ENCODE results near the gene ATP4B. TPM values are rescaled to one million over a fixed set of nuclear protein-coding genes. Genes with fewer than 3 reads are reported as not detected.
"Not testable (repeated sequence)": the region's sequence is repeated elsewhere in the genome, so short reads cannot be mapped to it uniquely, and the experiment has no call there.

The ATP4B gene
- total RNA-seq, 2 donors from 2014 or later: not detected

DNA sequence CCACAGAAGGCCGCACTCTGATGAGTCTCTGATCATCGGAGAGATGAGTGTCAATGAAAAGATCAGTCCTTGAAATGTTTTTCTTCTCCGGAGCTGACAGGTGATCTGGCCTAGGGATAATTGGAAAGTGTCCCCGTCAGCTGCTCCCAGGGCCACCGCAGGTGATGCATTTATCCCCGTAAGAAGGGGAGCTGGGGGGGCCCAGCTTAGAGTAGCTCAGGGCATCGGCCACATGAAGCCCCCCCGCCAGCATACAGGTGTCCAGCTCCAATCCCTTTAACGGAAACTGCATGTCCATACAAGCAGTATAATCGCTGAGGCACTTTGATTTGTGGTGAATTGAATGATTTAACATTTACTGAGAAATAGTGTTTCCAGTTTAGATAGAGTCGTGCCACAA lies 27.7 kb downstream of the ATP4B start:
- intact Hi-C loops (cut with DNase I): no loop called here
- no peak for TF ChIP-seq CTCF (IDR thresholded peaks at IDR 0.05)
- Histone ChIP-seq H3K4me3 (no peak overlapping the region), H3K9me3 (no peaks in the 10 kb centered on the region), H3K9ac (ENCODE audit: low read depth in 2 of 2, low read length in 2 of 2) (no peak overlapping the region), H3K27me3 (no peaks in the 10 kb centered on the region), H3K4me1 (no peaks in the 10 kb centered on the region), H3K27ac (no peak overlapping the region), H3K36me3 (no peaks in the 10 kb centered on the region)
- no peak for DNase-seq

DNA sequence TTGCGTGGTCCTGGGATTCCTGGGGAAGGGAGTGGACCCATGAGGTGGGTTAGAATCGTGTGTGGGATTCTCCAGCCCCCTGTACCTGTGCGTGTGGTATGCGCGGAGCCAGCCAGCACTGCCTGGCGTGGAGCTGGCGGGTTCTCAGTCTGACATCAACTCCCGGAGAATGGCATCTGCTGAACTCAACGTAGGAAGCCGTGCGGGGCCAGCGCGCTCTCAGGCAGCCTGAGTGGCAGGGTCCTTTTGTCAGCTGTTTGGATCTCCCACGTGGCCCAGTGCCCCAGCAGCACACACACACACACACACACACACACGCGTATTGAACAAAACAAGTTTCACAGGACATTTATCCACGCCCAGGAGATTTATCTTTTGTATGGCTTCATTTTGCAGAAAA lies 28.1 kb downstream of the ATP4B start:
- DNase-seq: no peak
- H3K4me1 ChIP-seq: no peaks in the 10 kb centered on the region
- no peaks in the 10 kb centered on the region for H3K36me3 ChIP-seq
- H3K27ac ChIP-seq: no peak overlapping the region
- H3K27me3 ChIP-seq: no peaks in the 10 kb centered on the region
- no peak for TF ChIP-seq CTCF (IDR thresholded peaks at IDR 0.05)
- no peak overlapping the region for H3K4me3 ChIP-seq
- H3K9me3 ChIP-seq: no peaks in the 10 kb centered on the region
- intact Hi-C loops (cut with DNase I): no loop called here
- H3K9ac ChIP-seq (ENCODE audit: low read depth in 2 of 2, low read length in 2 of 2): no peak overlapping the region

GRCh38 chr13:113628291-113629270 lies 29.4 kb downstream of the ATP4B start:
- no peak for TF ChIP-seq CTCF (IDR thresholded peaks at IDR 0.05)
- no peaks in the 10 kb centered on the region for H3K4me1 ChIP-seq
- no peak for DNase-seq
- H3K9ac ChIP-seq (ENCODE audit: low read depth in 2 of 2, low read length in 2 of 2): no peak overlapping the region
- no peak overlapping the region for H3K27ac ChIP-seq
- no peaks in the 10 kb centered on the region for H3K27me3 ChIP-seq
- no peaks in the 10 kb centered on the region for H3K9me3 ChIP-seq
- no peak overlapping the region for H3K4me3 ChIP-seq
- intact Hi-C loops (cut with DNase I): no loop called here
- no peaks in the 10 kb centered on the region for H3K36me3 ChIP-seq

- intact Hi-C loops (cut with DNase I): no loop called here
- H3K27ac ChIP-seq: no peak overlapping the region
- no peaks in the 10 kb centered on the region for H3K36me3 ChIP-seq
- H3K9ac ChIP-seq (ENCODE audit: low read depth in 2 of 2, low read length in 2 of 2): no peak overlapping the region
- no peaks in the 10 kb centered on the region for H3K27me3 ChIP-seq
- DNase-seq: no peak
- H3K9me3 ChIP-seq: no peaks in the 10 kb centered on the region
- H3K4me3 ChIP-seq: no peak overlapping the region
- TF ChIP-seq CTCF (IDR thresholded peaks at IDR 0.05): no peak
- no peaks in the 10 kb centered on the region for H3K4me1 ChIP-seq
Measured at GRCh38 chr13:113627136-113627535, 30.9 kb downstream of the ATP4B start.

DNA sequence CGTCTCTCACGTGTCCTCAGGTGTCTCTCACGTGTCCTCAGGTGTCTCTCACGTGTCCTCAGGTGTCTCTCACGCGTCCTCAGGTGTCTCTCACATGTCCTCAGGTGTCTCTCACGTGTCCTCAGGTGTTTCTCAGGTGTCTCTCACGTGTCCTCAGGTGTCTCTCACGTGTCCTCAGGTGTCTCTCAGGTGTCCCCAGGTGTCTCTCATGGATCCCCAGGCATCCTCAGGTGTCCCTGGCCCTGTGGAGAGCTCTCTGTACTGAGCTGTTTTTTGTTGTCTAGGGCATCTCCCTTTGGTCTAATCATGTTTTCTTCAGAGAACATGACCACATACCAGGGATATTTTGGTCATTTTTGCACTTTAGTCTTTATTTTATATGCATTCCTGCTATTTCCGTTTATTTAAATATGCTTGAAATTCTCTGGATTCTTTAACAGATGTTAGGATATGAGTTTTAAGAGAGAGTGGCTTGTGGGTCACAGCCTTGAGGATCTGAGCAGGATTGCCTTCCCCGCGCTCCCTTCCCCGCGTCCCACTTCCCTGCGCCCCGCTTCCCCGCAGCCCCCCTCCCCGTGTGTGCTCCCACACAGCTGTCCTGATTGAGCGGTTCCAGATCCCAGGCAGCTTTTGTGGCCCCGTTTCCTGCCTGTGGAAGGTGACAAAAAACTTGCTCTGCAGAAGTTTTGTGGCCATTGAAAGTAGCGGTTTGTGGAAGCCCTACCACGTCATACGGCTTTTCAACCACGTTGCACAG lies 31.9 kb downstream of the ATP4B start:
- H3K27ac ChIP-seq: no peak overlapping the region
- intact Hi-C loops (cut with DNase I): no loop called here
- H3K4me1 ChIP-seq: no peaks in the 10 kb centered on the region
- no peak for DNase-seq
- no peak for TF ChIP-seq CTCF (IDR thresholded peaks at IDR 0.05)
- H3K9me3 ChIP-seq: no peaks in the 10 kb centered on the region
- no peak overlapping the region for H3K9ac ChIP-seq (ENCODE audit: low read depth in 2 of 2, low read length in 2 of 2)
- H3K27me3 ChIP-seq: no peaks in the 10 kb centered on the region
- H3K36me3 ChIP-seq: no peaks in the 10 kb centered on the region
- no peak overlapping the region for H3K4me3 ChIP-seq

- H3K9ac ChIP-seq (ENCODE audit: low read depth in 2 of 2, low read length in 2 of 2); H3K4me3 ChIP-seq; H3K9me3 ChIP-seq; DNase-seq; H3K4me1 ChIP-seq; H3K36me3 ChIP-seq; H3K27ac ChIP-seq; intact Hi-C loops (cut with DNase I); H3K27me3 ChIP-seq: not testable (repeated sequence)
Measured at GRCh38 chr13:113624640-113625304, 33.2 kb downstream of the ATP4B start.

Data from colonic mucosa (tissue), 4 donors.